HL-60 (cell line): ENCODE data around the gene BLOC1S3.

Source experiments
- CTCF ChIP-seq: IDR thresholded peaks from one replicate; pipeline ENCODE4 v1.5.1; 2011; ENCODE audit warnings: low read length, control low read depth, inconsistent platforms; ENCODE audit not compliant: insufficient read depth
- GABPA ChIP-seq: IDR thresholded peaks from 2 replicates; pipeline ENCODE4 v1.6.1; 2012; ENCODE audit warnings: low read depth
- REST ChIP-seq: IDR thresholded peaks from 2 replicates; pipeline ENCODE4 v1.6.1; 2012; ENCODE audit warnings: low read depth; ENCODE audit not compliant: insufficient replicate concordance

GRCh38 chr19:45154064-45154827 lies 24.3 kb upstream of the BLOC1S3 start:
- TF ChIP-seq CTCF: no peak
- TF ChIP-seq REST: no peak
- no peak for TF ChIP-seq GABPA
